GM21737 (cell line): ENCODE results near the gene LENEP.
A peak's percentile ranks its signal among the peaks of the same experiment; 100 is the strongest.

Experiments
- ATAC-seq: cut with Tn5 transposase; IDR thresholded peaks from one replicate; pipeline ENCODE4 v1.9.1; 2021; ENCODE audit warnings: mild to moderate bottlenecking, moderate library complexity; ENCODE audit not compliant: unreplicated experiment

Gene LENEP

GRCh38 chr1:154998201-154998780 lies 4.9 kb downstream of the LENEP start:
- ATAC-seq, result no peak

- no peak for ATAC-seq
Measured at GRCh38 chr1:154998818-154999570, 5.6 kb downstream of the LENEP start.

- ATAC-seq, result no peak
Measured at GRCh38 chr1:154999571-155000410, 6.4 kb downstream of the LENEP start.

- ATAC-seq, result no peak
Measured at GRCh38 chr1:155000411-155000725, 7.0 kb downstream of the LENEP start.

- ATAC-seq, result peak; percentile 41
Measured at GRCh38 chr1:155000726-155001424, 7.5 kb downstream of the LENEP start.

- no peak for ATAC-seq
Measured at GRCh38 chr1:155001425-155001674, 8.0 kb downstream of the LENEP start.

GRCh38 chr1:155001675-155002463 lies 8.5 kb downstream of the LENEP start:
- ATAC-seq, result peak; percentile 49

- ATAC-seq, result no peak
Measured at GRCh38 chr1:155002464-155003226, 9.3 kb downstream of the LENEP start, which contains the start of gene ZBTB7B. ZBTB7B (plus strand) TSS chr1:155002802; CDS start chr1:155014661, 11,859 bp downstream.

- ATAC-seq, result no peak
Measured at GRCh38 chr1:155003227-155003765, 9.9 kb downstream of the LENEP start.

- no peak for ATAC-seq
Measured at GRCh38 chr1:155003766-155004351, 10.5 kb downstream of the LENEP start.

GRCh38 chr1:155004352-155005075 lies 11.1 kb downstream of the LENEP start:
- ATAC-seq, result no peak

GRCh38 chr1:155005076-155006011 lies 12.0 kb downstream of the LENEP start:
- no peak for ATAC-seq

GRCh38 chr1:155006601-155007101 lies 13.3 kb downstream of the LENEP start:
- ATAC-seq, result no peak

GRCh38 chr1:155007251-155007828 lies 14.0 kb downstream of the LENEP start:
- ATAC-seq, result no peak

- ATAC-seq, result no peak
Measured at GRCh38 chr1:155008015-155008941, 14.9 kb downstream of the LENEP start.

- ATAC-seq, result no peak
Measured at GRCh38 chr1:155009221-155009711, 15.9 kb downstream of the LENEP start.
